ENCODE measurements around the gene ZNF605. TPM values are rescaled to one million over a fixed set of nuclear protein-coding genes. Genes with fewer than 3 reads are reported as not detected.
"Not testable (repeated sequence)": the region's sequence is repeated elsewhere in the genome, so short reads cannot be mapped to it uniquely, and the experiment has no call there.

Gene ZNF605
- total RNA-seq, 2 donors from 2014 or later = 3.3 to 11.7 TPM

DNA sequence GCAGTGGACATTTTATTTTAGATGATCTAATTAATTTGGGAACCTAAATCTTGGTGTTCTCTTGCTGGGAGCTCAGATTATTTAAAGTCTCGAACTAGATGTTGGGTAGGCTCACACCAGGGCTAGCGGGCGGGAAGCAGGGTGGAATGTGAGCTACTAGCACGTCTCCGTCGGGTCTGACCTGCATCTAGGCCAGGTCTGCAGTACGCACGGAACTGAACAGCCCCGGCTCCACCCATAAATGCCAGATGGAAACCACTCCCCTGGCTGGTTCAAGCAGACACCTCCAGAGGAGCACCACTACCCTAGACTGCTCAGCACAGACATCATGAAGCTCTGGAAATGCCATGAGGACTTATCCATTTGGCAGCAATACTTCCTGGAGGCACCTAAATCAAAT lies 10.3 kb downstream of the ZNF605 start:
- Histone ChIP-seq H3K27ac (no peak overlapping the region), H3K4me1 (no peaks in the 10 kb centered on the region), H3K27me3 (no peaks in the 10 kb centered on the region), H3K4me3 (no peak overlapping the region), H3K9me3 (peaks cover 13 to 81% of the 10 kb centered on the region in 2 donors), H3K36me3 (peaks cover 71% of the 10 kb centered on the region)
- TF ChIP-seq, protein P1, sequence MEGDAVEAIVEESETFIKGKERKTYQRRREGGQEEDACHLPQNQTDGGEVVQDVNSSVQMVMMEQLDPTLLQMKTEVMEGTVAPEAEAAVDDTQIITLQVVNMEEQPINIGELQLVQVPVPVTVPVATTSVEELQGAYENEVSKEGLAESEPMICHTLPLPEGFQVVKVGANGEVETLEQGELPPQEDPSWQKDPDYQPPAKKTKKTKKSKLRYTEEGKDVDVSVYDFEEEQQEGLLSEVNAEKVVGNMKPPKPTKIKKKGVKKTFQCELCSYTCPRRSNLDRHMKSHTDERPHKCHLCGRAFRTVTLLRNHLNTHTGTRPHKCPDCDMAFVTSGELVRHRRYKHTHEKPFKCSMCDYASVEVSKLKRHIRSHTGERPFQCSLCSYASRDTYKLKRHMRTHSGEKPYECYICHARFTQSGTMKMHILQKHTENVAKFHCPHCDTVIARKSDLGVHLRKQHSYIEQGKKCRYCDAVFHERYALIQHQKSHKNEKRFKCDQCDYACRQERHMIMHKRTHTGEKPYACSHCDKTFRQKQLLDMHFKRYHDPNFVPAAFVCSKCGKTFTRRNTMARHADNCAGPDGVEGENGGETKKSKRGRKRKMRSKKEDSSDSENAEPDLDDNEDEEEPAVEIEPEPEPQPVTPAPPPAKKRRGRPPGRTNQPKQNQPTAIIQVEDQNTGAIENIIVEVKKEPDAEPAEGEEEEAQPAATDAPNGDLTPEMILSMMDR (IDR thresholded peaks at IDR 0.05) = no peak
- DNase-seq (ENCODE audit: low spot score) = no peak

DNA sequence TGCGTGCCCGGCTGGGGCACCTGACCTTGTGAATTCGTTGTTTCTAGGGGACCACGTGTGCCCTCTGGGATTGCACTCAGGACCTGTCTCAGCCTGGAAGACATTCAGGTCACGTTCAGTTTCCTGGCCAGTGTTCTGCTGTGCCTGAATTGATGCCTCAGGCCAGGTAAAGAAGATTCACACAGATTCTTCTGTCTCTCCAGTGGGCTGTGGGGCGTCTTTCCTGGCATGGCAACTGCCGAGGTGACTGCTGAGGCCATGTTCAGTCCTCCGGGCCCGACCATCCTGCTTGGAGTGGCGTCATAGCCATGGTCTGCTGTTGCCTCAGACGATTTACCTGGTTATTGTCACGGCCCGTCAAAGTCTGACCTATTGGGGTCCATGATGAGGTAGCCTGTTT lies 13.5 kb downstream of the ZNF605 start:
- Histone ChIP-seq H3K36me3 (peaks cover 64% of the 10 kb centered on the region), H3K9me3 (peaks cover 19 to 73% of the 10 kb centered on the region in 2 donors)
- TF ChIP-seq, protein P1 (IDR thresholded peaks at IDR 0.05) = no peak

DNA sequence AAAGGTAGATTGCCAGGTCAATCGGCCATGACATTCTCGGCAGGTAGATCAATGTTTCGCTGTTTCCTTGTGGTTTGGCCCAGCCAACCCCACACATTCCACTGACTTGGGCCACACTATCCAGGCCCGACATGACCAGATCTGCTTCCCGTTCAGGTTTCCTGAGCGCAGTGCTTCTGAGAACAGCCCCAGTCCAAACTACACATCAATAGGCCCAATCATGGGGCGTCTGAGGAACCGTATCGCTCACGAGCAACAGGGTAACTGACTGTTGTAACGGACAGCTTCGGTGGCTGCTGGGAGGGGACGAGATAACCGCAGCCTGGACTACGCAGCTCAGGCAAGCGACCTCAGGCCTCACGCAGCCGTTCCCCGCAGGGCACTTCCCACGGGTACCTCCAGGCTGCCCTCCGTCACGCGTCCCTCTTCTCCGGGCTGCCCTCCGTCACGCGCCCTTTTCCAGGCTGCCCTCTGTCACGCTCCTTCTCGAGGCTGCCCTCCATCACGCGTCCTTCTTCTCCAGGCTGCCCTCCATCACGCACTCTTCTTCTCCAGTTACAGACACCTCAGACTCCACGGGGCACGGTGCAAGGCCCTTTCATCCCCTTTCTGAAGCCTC lies 14.7 kb downstream of the ZNF605 start:
- DNase-seq (ENCODE audit: low spot score) = no peak
- no peak overlapping the region for H3K4me3 ChIP-seq
- no peaks in the 10 kb centered on the region for H3K4me1 ChIP-seq
- TF ChIP-seq, protein P1 (IDR thresholded peaks at IDR 0.05) = no peak
- peaks cover 60% of the 10 kb centered on the region for H3K36me3 ChIP-seq
- H3K27ac ChIP-seq = no peak overlapping the region
- H3K9me3 ChIP-seq = peaks cover 15 to 70% of the 10 kb centered on the region in 2 donors
- no peaks in the 10 kb centered on the region for H3K27me3 ChIP-seq

More for the DNA sequence above, 13.5 kb downstream of the ZNF605 start:
- Histone ChIP-seq H3K27ac (no peak overlapping the region), H3K4me3 (no peak overlapping the region), H3K4me1 (no peaks in the 10 kb centered on the region), H3K27me3 (no peaks in the 10 kb centered on the region)
- no peak for DNase-seq (ENCODE audit: low spot score)

DNA sequence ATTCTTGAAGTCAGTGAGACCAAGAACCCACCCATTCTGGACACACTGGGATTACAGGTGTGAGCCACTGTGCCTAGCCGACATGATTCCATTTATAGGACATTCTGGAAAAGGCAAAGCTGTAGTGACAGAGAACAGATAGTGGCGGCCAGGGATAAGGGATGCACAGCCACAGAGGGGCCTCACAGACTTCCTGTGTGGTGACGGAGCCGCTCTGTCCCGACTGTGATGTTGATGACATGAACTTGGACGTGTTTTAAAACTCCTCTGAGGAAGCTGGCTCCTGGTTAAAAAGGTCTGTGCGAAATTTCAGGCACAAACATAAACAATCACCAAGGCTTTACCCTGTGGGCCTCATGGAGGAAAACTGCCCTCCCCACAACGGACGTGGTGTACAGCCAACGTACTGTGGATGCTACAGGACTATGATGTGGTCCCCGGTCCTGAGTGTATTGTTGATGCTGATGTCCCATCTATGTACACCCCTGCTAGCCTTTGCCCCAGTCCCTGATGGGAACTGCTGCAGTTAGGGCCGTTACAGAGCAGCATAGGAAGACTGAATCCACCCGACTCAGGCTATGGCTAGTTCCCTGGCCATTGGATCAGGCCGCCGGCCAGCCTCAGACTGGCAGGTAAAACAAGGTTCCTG lies 15.9 kb downstream of the ZNF605 start:
- H3K4me1 ChIP-seq = no peaks in the 10 kb centered on the region
- H3K4me3 ChIP-seq = no peak overlapping the region
- DNase-seq (ENCODE audit: low spot score) = no peak
- peaks cover 13 to 70% of the 10 kb centered on the region in 2 donors for H3K9me3 ChIP-seq
- TF ChIP-seq, protein P1 (IDR thresholded peaks at IDR 0.05) = no peak
- peaks cover 48% of the 10 kb centered on the region for H3K36me3 ChIP-seq
- no peak overlapping the region for H3K27ac ChIP-seq
- no peaks in the 10 kb centered on the region for H3K27me3 ChIP-seq

DNA sequence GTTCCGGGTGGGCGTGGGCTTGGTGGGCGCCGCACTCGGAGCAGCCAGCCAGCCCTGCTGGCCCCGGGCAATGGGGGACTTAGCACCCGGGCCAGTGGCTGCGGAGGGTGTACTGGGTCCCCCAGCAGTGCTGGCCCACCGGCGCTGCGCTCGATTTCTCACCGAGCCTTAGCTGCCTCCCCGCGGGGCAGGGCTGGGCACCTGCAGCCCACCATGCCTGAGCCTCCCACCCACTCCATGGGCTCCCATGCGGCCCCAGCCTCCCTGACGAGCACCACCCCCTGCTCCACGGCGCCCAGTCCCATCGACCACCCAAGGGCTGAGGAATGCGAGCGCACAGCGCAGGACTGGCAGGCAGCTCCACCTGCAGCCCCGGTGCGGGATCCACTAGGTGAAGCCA lies 17.3 kb downstream of the ZNF605 start:
- Histone ChIP-seq H3K36me3 (peaks cover 34% of the 10 kb centered on the region), H3K9me3 (peaks cover 13 to 71% of the 10 kb centered on the region in 2 donors)
- not testable (repeated sequence) for DNase-seq (ENCODE audit: low spot score); H3K4me1 ChIP-seq; H3K27me3 ChIP-seq; H3K4me3 ChIP-seq; H3K27ac ChIP-seq

DNA sequence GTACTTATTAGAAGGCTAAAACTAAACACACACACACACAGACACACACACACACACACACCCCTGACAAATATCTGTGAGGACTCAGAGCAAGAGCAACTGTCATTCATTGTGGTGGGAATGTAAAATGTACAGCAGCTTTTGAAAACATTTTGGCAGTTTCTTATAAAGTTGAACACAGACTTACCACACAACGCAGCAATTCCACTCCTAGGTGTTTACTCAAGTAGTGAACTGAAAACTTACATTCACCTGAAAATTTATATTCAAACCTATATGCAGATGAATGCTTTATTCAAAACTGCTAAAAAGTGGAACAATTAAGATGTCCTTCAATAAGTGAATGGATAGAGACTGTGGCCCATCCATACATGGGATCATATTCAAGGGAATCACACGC lies 18.6 kb downstream of the ZNF605 start:
- peaks cover 21 to 71% of the 10 kb centered on the region in 2 donors for H3K9me3 ChIP-seq
- no peak overlapping the region for H3K4me3 ChIP-seq
- H3K27me3 ChIP-seq = no peaks in the 10 kb centered on the region
- DNase-seq (ENCODE audit: low spot score) = no peak
- TF ChIP-seq, protein P1 (IDR thresholded peaks at IDR 0.05) = no peak
- H3K27ac ChIP-seq = no peak overlapping the region
- peaks cover 30% of the 10 kb centered on the region for H3K36me3 ChIP-seq
- no peaks in the 10 kb centered on the region for H3K4me1 ChIP-seq

DNA sequence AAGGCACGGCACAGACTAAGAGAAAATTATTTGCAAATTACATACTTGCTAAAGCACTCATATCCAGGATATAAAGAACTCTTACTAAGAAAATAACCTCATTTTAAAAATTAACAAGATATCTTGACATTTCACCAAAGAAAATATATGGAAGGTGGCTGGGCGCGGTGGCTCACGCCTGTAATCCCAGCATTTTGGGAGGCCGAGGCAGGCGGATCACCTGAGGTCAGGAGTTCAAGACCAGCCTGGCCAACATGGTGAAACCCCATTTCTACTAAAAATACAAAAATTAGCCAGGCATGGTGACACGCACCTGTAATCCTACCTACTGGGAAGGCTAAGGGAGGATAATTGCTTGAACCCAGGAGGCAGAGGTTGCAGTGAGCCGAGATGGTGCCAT lies 19.2 kb downstream of the ZNF605 start:
- H3K27me3 ChIP-seq; H3K4me3 ChIP-seq; H3K27ac ChIP-seq; H3K4me1 ChIP-seq; DNase-seq (ENCODE audit: low spot score): not testable (repeated sequence)
- Histone ChIP-seq H3K9me3 (peaks cover 21 to 70% of the 10 kb centered on the region in 2 donors), H3K36me3 (peaks cover 28% of the 10 kb centered on the region)

Measured in right atrium auricular region (tissue), 2 donors.